ENCODE results near the gene CLDN9. TPM values are rescaled to one million over a fixed set of nuclear protein-coding genes. Genes with fewer than 3 reads are reported as not detected.

CLDN9 gene
- polyA plus RNA-seq, 1 donor from 2014 or later = not detected

DNA sequence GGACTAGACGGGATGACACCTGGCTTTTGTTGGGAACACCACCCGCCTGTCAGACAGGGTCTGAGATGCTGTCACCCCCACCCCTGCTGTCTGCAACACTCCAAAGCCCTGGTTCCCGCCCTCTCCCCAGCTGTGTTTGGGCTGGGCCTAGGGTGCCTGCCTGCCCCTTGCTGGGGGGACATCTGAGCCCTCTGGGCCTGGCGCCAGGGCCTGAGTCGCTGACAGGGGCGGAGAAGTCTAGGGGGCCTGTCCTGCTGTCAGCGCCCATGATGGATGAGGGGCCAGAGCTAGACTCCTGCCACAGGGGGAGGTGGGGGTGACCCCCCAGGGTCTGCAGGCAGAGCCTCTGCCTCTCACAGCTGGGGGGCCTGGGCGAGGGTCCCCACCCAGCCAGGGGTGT lies 24.9 kb upstream of the CLDN9 start:
- Histone ChIP-seq H3K27ac (ENCODE audit: low read length) (no peak overlapping the region), H3K9me3 (ENCODE audit: low read length) (no peaks in the 10 kb centered on the region), H4K20me1 (ENCODE audit: insufficient read depth) (no peaks in the 10 kb centered on the region), H3K9ac (ENCODE audit: low read length) (no peak overlapping the region), H3K4me3 (ENCODE audit: low read length) (no peak overlapping the region), H3K36me3 (ENCODE audit: insufficient read depth, low read length) (no peaks in the 10 kb centered on the region), H2AFZ (ENCODE audit: low read depth, low read length) (no peak overlapping the region), H3K4me2 (ENCODE audit: low read length) (no peak overlapping the region), H3K79me2 (replicated peaks; ENCODE audit: insufficient read depth, low read length) (no peaks in the 10 kb centered on the region), H3F3A (ENCODE audit: insufficient read depth, low read length, poor library complexity, severe bottlenecking) (no peaks in the 10 kb centered on the region), H3K27me3 (ENCODE audit: insufficient read depth, low read depth, low read length) (no peaks in the 10 kb centered on the region), H3K9me2 (ENCODE audit: insufficient read depth, low read length) (no peaks in the 10 kb centered on the region)
- TF ChIP-seq RAD21 (conservative IDR thresholded peaks at IDR 0.05) = no peak
- TF ChIP-seq, protein P1, sequence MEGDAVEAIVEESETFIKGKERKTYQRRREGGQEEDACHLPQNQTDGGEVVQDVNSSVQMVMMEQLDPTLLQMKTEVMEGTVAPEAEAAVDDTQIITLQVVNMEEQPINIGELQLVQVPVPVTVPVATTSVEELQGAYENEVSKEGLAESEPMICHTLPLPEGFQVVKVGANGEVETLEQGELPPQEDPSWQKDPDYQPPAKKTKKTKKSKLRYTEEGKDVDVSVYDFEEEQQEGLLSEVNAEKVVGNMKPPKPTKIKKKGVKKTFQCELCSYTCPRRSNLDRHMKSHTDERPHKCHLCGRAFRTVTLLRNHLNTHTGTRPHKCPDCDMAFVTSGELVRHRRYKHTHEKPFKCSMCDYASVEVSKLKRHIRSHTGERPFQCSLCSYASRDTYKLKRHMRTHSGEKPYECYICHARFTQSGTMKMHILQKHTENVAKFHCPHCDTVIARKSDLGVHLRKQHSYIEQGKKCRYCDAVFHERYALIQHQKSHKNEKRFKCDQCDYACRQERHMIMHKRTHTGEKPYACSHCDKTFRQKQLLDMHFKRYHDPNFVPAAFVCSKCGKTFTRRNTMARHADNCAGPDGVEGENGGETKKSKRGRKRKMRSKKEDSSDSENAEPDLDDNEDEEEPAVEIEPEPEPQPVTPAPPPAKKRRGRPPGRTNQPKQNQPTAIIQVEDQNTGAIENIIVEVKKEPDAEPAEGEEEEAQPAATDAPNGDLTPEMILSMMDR (IDR thresholded peaks at IDR 0.05; ENCODE audit: poor library complexity, severe bottlenecking) = no peak
- no peak for TF ChIP-seq SMC3 (conservative IDR thresholded peaks at IDR 0.05; ENCODE audit: poor library complexity)
- no peak for TF ChIP-seq MXI1 (conservative IDR thresholded peaks at IDR 0.05; ENCODE audit: poor library complexity, severe bottlenecking)
- TF ChIP-seq POLR2AphosphoS5 (IDR thresholded peaks at IDR 0.05) = no peak
- no peak for TF ChIP-seq EZH2 (IDR thresholded peaks at IDR 0.05; ENCODE audit: borderline replicate concordance, insufficient read depth, low read length, poor library complexity, severe bottlenecking)
- TF ChIP-seq, protein P2, sequence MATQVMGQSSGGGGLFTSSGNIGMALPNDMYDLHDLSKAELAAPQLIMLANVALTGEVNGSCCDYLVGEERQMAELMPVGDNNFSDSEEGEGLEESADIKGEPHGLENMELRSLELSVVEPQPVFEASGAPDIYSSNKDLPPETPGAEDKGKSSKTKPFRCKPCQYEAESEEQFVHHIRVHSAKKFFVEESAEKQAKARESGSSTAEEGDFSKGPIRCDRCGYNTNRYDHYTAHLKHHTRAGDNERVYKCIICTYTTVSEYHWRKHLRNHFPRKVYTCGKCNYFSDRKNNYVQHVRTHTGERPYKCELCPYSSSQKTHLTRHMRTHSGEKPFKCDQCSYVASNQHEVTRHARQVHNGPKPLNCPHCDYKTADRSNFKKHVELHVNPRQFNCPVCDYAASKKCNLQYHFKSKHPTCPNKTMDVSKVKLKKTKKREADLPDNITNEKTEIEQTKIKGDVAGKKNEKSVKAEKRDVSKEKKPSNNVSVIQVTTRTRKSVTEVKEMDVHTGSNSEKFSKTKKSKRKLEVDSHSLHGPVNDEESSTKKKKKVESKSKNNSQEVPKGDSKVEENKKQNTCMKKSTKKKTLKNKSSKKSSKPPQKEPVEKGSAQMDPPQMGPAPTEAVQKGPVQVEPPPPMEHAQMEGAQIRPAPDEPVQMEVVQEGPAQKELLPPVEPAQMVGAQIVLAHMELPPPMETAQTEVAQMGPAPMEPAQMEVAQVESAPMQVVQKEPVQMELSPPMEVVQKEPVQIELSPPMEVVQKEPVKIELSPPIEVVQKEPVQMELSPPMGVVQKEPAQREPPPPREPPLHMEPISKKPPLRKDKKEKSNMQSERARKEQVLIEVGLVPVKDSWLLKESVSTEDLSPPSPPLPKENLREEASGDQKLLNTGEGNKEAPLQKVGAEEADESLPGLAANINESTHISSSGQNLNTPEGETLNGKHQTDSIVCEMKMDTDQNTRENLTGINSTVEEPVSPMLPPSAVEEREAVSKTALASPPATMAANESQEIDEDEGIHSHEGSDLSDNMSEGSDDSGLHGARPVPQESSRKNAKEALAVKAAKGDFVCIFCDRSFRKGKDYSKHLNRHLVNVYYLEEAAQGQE (IDR thresholded peaks at IDR 0.05; ENCODE audit: borderline replicate concordance) = no peak
- no peak for TF ChIP-seq EP300 (conservative IDR thresholded peaks at IDR 0.05; ENCODE audit: poor library complexity, severe bottlenecking)
- no peak for TF ChIP-seq TAF1 (IDR thresholded peaks at IDR 0.05; ENCODE audit: low read depth)

DNA sequence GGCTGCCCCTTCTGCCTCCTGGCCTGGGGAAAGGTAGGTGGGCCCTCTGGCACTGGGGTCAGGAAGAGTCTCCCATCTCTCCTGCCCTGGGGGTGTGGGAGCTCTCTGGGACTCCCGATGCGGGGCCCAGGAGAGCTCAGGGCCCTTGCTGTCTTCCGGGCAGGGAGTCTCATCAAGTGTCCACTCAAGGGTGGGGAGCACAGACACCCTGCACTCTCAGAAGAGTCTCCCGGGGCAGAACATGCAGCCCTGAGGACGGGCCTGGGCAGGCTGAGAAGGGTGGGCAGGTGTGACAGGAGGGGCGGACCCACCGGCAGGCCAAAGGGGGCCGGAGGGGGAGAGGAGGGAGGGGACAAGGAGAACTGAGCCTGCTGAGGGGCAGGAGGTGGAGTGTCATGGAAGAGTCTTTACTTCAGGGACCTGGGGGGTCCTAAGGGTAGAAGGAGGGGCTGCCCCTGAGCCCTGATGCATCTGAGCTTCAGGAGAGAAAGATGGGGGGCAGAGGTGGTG lies 24.1 kb upstream of the CLDN9 start:
- Histone ChIP-seq H3K27me3 (ENCODE audit: insufficient read depth, low read depth, low read length) (no peaks in the 10 kb centered on the region), H3F3A (ENCODE audit: insufficient read depth, low read length, poor library complexity, severe bottlenecking) (no peaks in the 10 kb centered on the region), H3K79me2 (replicated peaks; ENCODE audit: insufficient read depth, low read length) (no peaks in the 10 kb centered on the region), H3K9me3 (ENCODE audit: low read length) (no peaks in the 10 kb centered on the region), H3K9me2 (ENCODE audit: insufficient read depth, low read length) (no peaks in the 10 kb centered on the region), H3K9ac (ENCODE audit: low read length) (no peak overlapping the region), H2AFZ (ENCODE audit: low read depth, low read length) (no peak overlapping the region), H3K36me3 (ENCODE audit: insufficient read depth, low read length) (no peaks in the 10 kb centered on the region), H3K4me3 (ENCODE audit: low read length) (no peak overlapping the region), H4K20me1 (ENCODE audit: insufficient read depth) (no peaks in the 10 kb centered on the region), H3K27ac (ENCODE audit: low read length) (no peak overlapping the region), H3K4me2 (ENCODE audit: low read length) (no peak overlapping the region)
- no peak for TF ChIP-seq SMC3 (conservative IDR thresholded peaks at IDR 0.05; ENCODE audit: poor library complexity)
- TF ChIP-seq, protein P2 (IDR thresholded peaks at IDR 0.05; ENCODE audit: borderline replicate concordance) = no peak
- TF ChIP-seq EZH2 (IDR thresholded peaks at IDR 0.05; ENCODE audit: borderline replicate concordance, insufficient read depth, low read length, poor library complexity, severe bottlenecking) = no peak
- no peak for TF ChIP-seq TAF1 (IDR thresholded peaks at IDR 0.05; ENCODE audit: low read depth)
- TF ChIP-seq, protein P1 (IDR thresholded peaks at IDR 0.05; ENCODE audit: poor library complexity, severe bottlenecking) = no peak
- TF ChIP-seq POLR2AphosphoS5 (IDR thresholded peaks at IDR 0.05) = no peak
- TF ChIP-seq RAD21 (conservative IDR thresholded peaks at IDR 0.05) = no peak
- no peak for TF ChIP-seq EP300 (conservative IDR thresholded peaks at IDR 0.05; ENCODE audit: poor library complexity, severe bottlenecking)
- TF ChIP-seq MXI1 (conservative IDR thresholded peaks at IDR 0.05; ENCODE audit: poor library complexity, severe bottlenecking) = no peak

All from neural cell (in vitro differentiated cells).